ENCODE results near the gene DHX16.

DHX16 gene

DNA sequence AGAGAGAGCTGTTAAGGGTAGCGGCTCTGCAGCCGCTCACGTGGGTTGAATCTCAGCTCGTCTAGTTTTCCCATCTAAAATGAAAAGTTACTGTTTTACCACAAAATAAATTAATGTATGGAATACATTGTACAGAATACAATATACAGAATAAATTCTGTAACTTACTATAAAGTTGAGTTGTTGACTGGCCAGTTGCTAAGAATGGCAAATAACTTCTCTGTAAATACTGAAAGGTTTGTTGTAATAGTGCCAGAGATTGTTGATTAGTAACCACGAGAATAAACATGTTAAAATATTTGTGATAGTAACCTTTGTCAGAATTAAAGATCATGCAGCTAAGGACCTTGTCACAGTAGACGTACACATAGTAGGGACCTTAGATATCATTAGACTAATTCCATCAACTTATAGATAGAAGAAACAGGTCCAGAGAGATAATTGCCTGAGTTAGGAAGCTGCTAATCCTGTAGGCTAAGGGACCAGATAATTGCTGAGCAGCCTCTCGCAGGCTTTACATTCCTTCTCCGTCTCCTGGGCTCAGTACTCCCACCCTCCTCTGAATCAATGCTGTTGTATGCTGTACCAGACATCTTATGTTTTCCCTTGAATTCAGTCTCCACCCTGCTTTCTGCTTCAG is 18.5 kb upstream of the DHX16 start:
- no peak for DNase-seq

DNA sequence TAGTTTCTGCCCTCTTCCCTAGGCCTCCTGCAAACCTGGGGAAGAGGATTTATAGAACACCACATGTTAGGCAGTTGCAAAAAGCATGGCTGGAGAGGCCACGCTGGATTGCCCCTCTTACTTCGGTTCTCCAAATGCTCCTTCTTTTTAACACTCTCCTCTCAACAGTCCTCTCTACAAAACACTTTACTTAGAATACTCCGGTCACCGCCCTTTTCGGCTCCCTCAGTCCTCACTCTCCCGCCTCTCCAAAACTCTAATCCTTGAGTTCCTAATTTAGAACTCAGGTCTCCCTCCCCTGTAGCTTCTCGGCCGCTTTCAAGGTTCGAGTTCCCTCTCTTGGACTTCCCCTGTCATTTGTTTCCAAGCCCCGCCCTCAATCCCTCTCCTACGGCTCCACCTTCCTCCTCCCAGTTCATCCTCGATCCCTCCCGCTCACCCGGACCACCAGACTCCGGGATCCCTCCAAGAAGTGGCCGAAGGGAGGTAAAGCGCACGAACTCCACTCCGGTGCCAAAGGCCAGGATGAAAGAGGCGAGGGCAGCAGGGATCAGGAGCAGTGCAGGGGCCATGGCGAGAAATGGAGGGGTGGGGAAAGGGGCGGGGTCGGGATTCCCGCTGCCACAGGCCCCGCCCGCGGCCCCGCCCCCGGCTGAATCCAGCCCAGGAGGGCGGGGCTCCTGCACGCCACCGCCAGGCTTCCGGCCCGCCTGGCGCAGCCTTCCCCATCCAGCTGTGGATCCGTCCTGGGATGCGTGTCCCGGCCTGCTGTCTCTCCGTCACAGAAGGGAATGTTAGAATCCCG is 17.8 kb upstream of the DHX16 start, which contains the start of gene NRM:
Gene NRM (minus strand): TSS at position 582 of the 805 bp plus-strand sequence. CDS start 10 bp downstream, at position 572.
- peak; percentile 85 for DNase-seq

DNA sequence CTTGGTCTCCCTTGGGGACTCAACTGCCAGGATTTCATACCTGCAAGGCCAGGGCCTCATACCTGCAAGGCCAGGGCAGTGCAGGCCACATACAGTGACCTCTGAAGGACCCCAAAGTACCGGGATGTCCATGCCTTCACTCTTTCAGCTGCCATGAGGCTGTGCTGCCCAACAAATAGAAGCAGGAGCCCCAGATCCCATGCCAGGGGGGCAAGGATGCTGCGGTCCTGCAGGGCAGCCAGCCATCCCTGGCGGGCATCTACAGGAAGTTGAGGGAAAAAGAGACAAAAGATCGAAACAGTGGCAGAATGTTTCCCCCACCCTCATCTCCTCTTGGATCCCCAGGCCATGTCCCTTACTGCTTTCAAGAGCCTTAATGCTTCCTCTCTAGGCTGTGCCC is 17.2 kb upstream of the DHX16 start:
- DNase-seq = no peak

DNA sequence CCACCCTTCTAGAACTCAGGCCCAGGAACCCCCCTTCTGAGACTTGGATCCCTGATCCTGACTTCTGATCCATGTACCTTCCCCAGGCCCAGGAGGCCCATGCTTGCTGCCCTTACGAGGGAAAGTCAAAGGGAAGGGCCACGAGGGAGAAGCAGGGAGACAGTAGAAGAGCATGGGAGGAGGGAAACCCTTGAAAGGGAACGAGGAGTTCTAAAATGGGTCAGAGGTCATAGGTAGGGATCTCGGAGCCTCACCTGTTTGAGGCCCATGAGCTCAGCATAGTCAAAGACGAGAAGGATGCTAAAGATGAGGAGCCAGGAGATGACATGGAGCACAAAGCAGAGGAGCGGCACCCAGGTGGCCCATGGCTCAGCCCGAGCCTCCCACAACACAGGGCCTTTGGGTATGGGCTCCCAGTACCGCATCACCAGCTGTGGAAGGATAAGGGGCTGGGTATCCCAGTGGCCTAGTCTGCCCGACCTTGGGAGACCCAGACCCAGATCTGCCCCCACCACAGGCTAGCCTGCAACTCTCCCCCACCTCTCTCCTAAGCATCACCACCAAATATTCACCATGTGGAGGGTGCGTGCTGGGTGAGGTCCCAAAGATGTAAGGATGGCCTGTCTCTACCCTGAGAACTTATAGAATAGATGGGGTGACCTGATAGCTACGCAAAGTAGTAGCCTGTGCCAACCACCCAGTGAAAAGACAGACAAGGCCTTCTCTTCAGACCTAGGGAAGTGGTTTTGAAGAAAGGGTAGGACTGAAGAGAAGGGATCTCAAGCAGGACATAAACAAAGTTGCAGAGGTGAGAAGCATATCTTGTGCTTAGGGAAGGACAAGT is 16.4 kb upstream of the DHX16 start:
- no peak for DNase-seq

DNA sequence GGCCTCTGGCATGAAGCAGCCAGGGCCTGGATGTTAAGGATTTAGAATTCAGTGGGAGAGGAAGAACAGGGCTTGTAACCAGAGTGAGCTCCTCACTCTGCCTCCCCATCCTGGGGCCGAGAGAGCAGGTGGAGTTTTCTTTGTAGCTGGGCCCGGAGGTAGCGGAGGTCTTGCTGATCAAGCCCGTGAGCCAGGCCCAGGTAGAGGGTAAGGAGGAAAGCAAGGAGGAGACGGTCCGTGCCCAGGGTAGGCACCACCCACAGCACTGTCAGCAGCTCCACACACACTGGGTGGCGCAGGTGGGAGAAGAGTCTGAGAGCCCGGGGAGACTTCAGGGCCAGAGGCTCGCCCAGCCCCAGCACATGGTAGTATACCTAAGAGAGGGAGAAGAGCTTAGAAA is 15.8 kb upstream of the DHX16 start:
- no peak for DNase-seq

DNA sequence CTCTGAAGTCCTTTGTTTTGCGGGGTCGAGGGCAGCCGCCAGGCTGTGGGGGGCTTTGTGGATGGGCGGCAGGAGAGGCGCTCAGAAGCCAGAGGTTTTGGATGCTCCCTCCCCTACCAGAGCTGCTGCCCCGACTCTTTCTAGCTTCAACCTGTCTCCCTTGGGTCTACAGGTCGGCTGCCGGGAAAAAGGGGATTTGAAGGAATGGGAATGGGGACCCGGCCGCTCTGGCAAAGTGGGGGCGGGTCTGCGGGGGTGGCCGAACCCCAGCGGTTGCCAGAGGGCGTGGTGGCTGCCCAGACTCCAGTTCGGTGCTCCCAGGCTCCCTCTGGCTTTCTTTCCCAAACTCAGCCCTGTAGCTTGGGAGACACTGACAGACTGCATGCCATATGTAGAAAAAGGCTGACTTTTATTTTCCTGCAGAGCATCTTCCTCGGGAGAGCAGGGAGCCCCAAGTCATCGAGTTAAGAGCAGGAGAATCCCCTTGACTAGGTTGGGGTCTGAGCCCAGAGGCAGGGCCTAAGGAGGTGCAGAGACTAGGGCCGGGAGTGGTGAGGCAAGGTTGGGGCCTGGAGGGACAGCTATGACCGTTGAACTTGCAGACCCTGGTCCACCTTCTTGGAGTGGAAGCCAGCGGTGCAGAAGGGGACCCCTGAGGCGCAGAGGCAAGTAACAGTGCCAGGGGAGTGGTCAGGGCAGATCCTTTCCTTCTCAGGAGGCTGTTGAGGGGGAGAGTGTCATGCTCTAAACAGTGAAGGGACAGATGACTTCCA is 15.0 kb upstream of the DHX16 start:
- peak; percentile 47 for DNase-seq

DNA sequence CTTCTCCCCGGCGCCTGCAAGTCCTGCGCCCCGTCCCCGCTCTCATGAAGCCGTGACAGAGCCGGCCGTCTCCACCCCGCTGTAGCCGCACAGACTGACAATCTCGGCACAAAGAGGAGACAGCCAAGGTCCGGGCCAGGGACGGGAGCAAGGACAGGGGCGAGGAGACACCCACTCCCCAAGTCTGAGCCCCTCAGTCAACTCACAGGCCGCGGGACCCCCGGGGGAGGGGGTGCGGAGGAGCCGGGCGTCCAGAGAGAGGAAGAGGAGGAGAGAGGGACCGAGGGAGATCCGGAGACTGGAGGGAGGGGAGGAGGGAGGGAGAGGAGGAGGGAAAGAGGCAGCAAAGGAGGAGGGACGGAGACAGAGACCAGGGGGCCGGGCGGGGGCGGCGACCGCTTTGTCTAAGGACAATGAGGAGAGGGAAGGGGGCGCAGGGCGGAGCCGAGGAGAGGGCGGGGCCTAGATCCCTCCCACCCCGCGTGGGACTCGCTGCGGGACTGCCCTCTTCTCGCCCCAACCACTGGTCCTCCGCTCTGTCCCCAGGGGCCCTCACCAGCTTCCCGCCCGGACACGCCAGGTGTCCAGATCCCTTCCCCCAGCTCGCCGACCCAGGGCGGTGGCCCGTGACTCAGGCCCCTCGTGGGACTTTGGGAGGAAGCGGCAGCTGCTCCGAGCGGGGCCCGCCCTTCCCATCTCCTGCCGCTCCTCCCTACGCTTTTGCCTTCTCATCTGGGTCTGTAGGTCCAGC is 14.3 kb upstream of the DHX16 start:
- DNase-seq = peak; percentile 97

DNA sequence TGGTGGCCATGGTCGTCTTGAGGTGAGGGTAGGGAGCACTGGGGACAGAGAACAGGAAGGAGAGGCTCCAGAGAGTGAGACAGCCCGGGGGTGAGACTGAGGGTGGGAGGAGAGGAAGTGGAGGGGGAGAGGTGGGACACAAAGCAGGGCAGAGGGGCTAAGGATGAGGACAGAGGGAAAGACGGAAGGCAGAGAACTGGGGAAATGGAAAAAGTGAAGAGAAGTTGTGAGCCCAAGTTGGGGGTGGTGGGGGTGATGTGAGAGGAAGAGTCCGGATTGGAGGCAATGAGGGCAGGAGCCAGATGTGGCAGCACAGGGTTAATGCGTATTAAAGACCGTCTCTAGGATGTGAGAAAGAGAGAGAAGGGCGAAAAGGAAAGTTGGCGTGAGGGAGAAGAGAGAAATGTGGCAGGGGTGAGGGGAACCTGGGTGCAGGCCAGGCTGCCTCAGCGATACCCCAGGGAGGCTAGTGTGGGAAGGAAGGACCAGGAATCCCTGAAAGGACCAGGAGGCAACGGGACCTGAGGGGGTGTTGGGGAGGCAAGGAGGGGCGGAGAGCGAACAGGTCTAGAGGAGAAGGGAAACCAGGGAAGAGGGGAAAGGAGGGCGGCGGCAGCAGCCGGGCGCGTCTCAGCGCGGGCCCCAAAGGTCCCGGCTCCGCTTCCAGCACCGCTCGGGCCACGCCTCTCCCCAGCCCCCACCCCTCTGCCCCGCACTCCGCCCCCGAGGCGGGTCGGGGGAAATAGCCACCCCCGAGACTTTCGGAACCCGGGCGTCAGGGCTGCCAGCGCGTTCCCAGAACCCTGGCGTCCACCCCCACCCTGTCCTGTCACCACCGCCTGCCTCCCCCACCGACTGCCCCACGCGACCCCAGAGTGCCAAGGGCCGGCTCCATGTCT is 13.5 kb upstream of the DHX16 start, which contains the start of gene PPP1R18:
Gene PPP1R18 (minus strand): TSS at position 637 of the 899 bp plus-strand sequence. CDS start 627 bp downstream, at position 10.
- DNase-seq = peak; percentile 67

DNA sequence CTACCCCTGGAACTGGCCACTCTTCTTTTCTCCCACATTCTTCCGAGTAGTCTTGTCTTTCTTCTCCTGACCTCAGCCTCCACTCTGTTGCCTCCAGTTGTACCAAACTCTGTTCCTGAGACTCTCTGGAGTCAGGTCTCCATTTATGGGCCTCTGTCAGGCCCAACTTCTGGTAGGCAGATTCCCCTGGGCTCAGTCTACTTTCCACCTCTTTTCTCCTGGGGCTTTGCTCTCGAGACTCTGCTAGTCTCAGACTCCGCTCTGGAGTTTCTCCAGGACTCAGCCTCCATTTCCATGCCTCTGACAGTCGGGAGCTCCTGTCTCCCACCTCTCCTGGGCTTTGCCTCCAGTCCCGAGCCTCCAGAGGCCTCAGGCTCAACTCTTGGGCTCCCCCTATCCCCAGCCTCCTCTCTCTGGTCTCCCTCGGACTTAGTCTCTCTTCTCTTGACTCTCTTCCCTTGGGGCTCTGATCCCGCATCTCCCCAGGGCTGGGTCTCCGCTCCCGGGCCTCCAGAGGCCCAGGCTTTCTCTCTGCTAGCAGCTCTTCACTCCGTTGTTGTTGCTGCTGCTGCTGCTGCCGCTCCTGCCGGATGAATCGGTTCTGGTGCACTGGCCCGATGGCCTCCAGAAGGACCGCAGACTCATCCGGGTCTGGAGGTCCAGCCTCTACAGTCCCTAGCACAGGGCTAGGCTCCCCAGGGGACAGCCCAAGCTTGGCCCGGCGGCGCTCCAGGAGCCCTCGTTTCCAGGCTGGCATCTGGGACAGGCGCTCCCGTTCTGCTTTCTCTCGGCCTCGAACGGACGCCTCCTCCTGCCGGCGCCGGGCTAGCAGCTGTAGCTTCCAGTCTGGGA is 12.6 kb upstream of the DHX16 start:
- peak; percentile 25 for DNase-seq

DNA sequence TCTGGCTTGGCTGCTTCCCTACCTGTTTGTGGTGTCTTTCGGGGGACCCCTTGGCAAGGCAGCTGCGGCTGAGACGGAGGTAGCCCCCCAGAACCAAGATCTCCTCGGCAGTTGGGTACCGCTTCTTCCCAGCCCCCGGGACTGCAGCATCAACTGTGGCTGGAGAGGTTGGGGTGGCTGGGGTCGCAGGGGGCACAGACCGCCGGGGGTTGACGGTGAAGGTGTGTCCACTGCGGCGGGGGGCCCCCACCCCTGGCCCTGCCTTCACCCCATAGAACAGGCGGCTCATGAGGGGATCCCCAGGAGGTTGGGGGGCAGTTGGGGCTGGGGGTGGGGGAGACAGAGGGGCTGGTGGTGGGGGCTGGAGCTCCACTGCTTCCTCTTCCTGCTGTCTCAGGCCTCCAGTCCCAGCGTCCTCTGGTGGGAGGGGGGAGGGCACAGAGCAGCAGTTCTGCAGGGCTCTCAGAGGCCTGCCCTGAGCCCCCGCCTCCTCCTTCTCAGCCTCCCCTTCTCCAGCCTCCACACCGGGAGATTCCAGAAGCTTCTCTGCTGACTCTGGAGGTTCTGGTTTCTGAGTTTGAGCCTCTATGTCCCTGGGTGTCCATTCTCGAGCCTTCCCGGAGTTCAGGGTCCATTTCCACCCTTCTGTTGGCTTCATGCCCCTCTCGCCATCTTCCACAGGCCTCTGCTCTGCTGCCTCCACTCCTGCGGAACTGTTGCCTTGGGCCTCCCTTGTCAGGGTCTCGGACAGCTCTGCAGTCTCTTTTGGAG is 11.8 kb upstream of the DHX16 start:
- DNase-seq = peak; percentile 42

DNA sequence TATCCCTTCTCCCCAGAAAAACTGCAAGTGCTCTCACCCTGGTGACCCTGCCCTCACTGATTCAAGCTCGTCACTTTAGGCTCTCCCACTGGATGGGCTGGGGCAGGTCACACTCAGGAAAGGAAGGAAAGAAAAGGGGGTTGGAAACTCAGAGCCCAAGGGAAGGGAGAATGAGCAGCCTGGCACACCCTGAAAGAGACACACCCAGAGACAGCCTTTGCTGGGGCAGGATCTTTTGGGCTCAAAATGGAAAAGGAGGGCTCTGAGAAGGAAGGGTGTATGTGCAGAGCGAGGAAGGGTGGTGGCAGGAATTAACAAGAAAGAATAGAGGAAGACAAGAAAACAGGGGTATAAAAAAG is 11.2 kb upstream of the DHX16 start:
- DNase-seq = no peak

DNA sequence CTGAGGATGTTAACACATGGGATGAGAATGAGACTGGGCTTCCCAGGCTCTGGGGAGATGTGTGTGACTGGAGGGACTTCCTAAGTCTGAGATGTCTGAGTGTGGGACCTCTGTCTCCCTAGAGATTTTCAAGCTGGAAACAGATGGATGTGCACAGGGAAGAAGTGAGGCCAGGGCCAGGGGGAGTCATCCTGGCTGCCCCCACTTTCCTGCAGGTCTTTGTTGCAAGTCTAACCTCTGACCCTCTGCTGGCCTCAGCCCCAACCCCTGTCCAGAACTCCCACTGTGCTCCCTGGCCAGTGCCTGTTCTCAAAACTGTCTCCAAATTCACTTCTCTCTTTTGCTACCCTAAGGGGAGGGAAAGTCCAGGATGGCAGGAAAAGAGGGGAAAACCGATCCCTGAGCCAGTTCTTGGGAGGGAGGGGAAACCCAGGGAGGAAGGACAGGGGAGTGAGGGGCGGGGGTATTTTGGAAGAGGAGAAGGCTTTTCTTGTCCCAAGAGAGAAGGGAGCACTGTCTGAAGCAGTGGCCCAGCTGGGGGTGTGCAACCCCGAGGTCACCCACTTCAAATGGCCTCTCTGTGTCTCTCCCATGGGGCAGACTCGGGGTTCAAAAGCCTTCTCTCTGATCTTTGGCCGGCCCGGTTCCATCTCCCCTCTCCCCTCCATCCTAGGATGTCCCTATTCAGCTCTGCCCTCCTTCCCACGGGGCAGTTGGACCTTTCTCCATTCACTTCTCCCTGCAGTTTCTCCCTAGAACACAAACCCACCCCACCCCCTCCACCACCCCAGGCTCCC is 10.6 kb upstream of the DHX16 start:
- DNase-seq = no peak

DNA sequence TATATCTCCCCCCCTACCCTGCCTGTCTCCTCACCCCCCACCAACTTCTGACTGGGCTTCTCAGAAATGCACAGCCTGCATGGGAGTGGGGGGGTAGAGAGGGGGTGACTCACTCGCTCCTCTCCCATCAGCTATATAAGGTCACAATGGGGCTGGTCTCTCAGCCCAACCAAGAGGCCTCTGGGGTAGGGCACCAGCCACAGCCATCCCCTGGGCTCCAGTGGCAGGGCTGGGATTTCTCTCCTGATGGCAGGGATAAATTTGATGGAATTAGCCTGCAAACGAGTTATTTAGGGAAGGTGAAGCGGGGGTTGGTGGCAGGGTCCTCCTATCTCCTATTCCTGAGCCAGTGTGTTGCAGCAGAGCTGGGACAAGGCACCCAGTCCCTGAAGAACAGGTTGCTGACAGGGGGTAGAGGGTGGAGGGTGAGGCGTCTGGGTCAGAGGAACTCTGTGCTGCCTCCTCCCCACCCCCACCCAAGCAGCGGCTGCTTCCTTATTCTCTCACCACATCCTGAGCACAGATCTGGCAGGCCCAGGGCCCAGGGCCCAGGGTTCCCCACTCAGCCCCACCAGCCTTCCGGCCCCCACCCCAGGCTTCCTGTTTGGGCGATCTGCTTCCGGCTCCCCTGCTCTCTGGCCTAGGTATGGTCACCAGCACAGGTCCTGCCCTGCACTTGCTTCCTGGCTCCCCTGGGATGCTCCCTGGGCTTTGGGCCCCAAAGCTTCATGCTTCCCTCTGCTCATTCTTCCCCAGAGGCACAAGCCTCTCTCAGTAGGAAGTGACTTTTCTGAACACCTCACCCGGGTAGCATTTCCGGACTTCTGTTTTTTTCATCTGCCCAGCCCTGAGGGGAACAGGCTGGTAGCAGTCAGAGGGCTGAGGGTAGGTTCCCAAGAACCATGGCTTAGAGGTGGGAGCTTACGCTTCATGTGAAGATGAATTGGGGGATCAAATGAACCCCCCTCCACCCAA is 9.6 kb upstream of the DHX16 start:
- DNase-seq = peak; percentile 95

DNA sequence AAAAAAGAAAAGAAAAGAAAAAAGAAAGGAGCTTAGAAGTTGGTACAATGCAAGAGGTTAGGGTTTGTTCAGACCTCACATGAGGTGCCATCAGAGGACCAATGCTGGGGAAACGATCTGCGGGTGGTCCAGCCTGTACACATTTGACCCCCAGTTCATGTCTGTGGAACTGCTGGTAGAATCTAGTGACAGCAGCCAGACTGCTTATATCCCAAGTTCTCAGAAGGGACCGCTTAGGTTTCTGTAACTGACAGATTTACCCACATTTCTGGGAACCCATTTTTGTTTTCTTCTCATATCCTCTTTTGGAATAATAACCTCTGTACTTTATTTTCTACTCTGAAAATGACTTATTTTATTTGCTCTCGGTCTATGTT is 8.9 kb upstream of the DHX16 start:
- DNase-seq = no peak

DNA sequence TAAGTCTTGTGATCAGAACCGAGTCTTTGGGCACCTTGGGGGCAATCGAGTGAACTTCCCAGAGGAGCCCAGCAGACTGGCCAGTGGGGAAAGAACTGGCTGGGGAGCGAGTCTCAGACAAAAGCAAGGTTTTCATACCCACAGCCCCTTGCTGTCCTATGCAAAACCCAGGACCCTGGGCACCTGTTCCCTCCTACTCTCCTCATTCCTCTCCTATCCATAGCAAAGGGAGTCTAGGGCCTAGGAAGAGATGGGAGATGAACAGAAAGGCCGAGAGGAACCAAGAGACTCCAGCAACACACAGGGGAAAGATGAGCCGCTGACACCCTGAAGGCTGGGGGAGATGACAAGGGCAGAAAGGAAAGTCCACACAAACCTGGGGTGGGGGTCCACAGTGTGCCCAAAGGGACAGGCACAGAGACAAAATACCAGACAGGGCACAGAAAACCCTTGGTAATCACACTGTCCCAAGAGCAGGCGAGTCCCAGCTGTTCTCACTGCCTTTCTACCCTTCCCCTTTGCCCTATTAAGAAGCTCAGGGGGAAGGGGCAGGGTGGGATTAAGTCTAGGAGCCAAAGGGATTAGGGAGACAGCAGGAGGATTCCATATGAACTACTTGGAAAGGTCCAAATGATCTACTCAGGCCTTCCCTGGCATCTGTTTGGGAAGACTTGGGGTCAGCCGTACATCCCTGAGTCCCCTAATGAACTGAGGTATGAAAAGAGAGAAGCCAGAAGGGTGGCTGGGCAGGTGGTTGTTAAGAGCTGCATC is 7.1 kb upstream of the DHX16 start:
- DNase-seq = no peak

Data from fibroblast of skin of abdomen (primary cell).